NT2/D1 (cell line): ENCODE measurements around the gene TIMM13.

Experiments used
- SUZ12 ChIP-seq: IDR thresholded peaks from 2 replicates; pipeline ENCODE4 v1.6.1; 2011; ENCODE audit not compliant: insufficient read length, insufficient read depth; ENCODE audit errors: extremely low read depth
- YY1 ChIP-seq: IDR thresholded peaks from 2 replicates; pipeline ENCODE4 v1.6.1; 2011; ENCODE audit not compliant: insufficient read length, insufficient read depth
- ZNF274 ChIP-seq: IDR thresholded peaks from 2 replicates; pipeline ENCODE4 v1.6.1; 2011; ENCODE audit warnings: mild to moderate bottlenecking, low read depth, low read length

- TF ChIP-seq ZNF274 (no peak), SUZ12 (no peak), YY1 (no peak)
Measured at GRCh38 chr19:2449019-2449418, 21.6 kb upstream of the TIMM13 start.
